GM18909 (cell line): ENCODE measurements around the gene DPP10.

Source experiments
- ATAC-seq: cut with Tn5 transposase; IDR thresholded peaks from one replicate; pipeline ENCODE4 v1.9.1; 2021; ENCODE audit warnings: mild to moderate bottlenecking; ENCODE audit not compliant: unreplicated experiment, poor library complexity

DPP10 gene

DNA sequence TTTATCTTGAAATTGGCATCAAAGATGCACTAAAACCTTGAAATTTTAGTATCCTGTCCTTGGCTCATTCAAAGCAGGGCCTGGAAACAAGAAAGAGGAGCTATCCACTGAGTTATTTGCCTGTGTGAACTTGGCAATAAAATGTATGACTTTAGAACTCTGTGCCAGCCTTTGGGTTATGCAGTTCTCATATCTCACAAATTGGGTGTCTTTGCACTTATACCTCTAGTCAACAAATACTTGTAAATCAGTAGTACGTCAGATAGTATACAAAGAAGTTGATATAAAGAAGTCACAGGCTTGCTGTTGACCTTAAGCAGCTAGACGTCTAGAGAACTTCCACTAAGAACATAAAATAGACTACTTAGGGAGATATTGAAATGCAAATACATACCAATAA, 1331.9 kb downstream of the DPP10 start:
- no peak for ATAC-seq

DNA sequence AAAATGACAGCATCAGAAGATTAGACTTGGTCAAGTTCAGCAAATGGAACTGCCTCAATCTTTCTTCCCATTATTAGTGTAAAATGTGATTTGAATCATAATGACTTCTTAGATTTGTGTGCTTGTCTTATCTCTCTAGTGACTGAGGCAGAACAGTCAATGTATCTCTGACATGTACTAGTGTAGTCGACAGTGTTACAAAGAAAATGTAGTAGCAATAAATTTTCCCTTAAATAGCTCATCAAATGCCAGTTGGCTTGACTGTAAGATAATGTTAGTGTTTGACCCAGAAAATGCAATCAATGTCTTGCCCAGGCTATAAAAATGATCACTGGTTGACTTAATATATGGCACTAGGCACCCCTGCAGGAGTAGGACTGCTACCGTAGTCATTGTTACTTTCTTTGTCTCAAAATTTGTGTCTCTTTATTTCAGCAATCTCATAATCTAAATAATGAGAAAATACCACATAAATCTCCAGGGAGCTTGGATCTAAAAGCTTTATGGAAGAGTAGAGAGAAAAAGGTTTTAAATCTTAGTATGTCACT, 1336.7 kb downstream of the DPP10 start:
- no peak for ATAC-seq

DNA sequence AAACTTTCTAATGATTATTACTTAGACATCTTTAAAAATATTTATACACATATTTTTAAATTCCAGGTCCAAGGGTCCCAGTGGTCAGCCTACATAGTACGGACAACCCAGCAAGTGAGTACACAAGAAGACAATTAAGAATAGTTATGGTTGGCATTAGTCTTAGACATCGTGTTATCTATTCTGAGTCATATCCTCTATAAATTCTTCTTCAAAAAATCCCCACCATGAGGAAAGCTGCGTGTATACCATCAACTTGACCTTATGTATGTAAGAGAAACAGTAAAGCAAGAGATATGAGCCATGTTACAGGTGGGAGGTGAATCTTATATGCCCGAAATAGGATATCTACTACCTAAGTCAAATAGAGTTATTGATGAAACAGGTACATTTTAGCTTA, 1339.8 kb downstream of the DPP10 start:
- no peak for ATAC-seq

DNA sequence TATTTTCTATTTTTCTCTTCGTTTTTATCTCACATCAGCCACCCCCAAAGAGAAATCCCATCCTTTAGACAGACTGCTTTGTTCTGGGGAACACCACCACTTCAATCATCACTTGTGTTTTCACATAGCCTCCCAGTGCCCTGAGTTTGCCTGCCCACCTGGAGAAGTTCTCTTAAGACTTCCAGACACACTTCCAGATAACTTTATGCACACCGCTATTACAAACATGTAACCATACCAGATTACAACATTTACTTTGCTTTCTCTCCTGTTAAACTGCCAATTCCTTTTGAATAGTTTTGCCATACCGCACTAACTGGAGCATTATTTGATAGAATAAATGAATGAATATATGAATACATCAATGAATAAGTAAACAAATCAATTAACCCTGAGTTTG, 1353.6 kb downstream of the DPP10 start:
- ATAC-seq, result no peak

DNA sequence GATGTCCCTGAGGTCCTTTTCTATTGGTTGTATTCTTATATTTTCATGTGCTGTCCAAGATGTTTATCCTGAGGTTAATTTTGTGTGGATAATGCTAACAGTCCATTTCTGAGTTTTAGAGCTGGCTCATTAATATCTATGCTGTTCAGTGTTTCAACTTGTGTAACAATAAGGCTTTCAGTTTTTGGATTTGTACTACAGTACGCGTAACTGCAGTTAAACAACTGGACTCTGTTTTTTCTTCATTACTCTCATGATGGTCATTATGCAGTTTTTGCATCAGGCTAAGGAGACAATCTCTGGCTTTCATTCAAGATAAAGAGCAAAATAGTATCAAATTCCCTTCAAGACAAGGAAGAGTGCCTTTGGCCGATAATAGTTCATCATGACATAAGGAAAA, 1364.8 kb downstream of the DPP10 start:
- no peak for ATAC-seq

DNA sequence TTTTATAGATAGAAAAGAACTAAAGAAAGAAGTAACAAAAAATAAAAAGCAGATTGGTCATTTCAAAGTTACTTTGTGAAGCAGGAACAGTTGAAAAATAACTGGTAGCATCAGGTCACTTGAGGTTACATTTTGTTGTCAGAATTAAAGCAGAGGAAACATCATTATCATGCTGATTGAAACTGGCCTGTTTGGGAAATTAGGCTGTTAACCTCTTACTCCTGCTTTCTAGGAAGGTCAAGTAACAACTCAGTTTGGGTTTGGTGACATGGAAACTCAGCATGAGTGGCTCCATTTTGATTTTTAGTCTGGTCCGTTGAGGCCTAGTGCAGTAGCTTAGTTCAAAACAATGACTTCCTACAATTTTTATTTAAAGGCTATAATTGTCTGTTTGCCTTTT, 1383.5 kb downstream of the DPP10 start:
- ATAC-seq, result no peak

DNA sequence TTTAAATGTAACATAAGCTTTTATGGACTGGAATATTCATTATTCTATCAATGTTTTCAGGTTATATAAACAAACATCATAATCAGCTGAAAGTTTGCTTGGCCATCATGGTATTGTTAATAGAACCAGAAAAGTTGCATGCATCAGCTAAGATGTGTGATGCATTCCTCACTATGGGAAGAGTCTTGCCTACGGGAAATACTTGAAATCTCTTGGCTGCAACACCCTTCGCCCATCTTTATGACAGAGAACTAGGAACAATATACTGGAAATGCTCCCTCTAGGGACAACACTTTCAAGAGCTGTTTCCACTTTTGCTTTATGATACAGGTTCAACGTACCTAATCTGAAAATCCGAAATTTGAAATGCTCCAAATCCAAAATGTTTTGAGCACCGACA, 1390.8 kb downstream of the DPP10 start:
- ATAC-seq, result no peak

DNA sequence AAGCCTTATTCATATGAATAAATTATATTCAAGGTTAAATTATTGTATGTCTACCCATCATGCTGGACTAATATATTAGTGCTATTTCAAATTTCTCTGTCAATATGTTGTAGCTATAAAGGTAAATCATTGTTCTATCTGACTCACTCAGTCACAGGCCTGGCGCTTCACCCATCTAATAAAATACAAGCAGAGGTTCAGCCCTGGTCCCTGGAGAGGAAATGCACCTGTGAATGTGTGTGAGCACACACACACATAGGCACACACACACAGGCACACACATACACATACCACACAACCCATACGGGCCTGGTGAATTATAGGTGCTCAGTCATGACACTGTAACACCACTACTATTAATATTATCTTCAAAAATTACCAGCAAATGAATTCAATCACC, 1396.1 kb downstream of the DPP10 start:
- ATAC-seq, result no peak

DNA sequence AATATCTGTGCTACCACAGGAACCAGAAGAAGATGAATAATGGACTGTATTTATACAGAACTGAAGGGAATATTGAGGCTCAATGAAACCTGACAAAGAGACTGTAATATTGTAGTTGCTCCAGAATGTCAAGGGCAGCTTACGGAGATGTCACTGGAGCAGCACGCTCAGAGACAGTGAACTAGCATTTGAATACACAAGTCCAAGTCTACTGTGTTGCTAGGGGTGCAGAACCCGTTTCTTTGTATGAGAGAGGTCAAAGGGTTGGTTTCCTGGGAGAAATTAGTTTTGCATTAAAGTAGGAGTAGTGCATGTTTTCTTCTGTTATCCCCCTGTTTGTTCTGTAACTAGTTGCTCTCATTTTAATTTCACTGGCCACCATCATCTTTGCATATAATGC, 1399.9 kb downstream of the DPP10 start:
- ATAC-seq, result no peak

DNA sequence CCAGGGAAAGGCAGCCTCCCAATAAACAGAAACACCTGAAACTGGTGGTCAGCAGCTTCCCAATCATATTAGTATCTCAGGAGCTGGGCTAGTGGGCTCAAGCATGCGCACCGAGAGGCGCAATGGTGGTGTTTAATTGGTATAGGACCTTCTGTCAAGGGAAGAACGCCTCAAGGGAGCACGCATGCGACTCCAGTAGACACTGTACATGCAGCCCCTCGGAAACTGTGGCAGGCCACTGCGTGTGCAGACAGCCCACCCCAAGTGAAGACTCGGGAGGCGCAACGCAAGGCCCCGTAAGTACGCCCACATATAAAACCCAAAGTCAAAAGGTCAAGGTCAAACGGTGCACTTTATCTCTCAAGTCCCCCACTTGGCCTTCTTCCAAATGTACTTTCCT, 1405.8 kb downstream of the DPP10 start:
- ATAC-seq, result no peak

DNA sequence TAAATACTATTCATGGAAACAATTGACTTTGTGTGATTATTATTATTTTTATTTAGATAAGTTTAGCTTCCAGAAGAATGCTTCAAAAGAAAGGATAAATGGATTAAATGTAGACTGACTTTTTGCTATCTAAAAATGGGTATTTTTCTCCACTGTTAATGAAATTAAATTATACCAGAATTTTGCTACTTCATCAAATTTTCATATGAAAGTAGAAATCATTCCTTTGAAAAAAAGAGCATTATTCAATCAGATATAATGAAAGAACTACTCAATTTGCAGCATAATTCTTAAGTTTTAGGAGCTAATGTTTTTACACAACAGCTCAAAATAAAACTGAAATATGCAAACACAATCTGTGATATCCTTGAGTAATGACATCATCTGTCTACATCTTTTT, 1424.6 kb downstream of the DPP10 start:
- no peak for ATAC-seq

DNA sequence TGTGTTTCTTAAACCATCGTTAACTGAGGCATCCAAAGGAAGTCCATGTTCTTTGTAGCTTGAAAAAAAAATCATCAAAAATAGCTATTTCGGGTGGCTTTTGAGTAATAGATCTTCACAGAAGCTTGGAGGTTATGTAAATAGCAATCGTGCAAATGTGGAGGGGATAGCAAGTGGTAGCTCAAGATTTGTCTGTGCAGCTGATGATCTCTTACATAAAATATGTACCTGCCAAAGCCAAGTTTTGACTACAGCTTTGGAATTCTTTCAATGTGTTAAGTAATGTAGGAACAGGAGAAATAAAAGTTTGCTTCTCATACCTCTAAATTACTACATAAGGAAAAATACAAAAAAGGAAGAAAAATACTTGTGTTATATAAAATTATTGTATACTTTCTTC, 1432.0 kb downstream of the DPP10 start:
- no peak for ATAC-seq

DNA sequence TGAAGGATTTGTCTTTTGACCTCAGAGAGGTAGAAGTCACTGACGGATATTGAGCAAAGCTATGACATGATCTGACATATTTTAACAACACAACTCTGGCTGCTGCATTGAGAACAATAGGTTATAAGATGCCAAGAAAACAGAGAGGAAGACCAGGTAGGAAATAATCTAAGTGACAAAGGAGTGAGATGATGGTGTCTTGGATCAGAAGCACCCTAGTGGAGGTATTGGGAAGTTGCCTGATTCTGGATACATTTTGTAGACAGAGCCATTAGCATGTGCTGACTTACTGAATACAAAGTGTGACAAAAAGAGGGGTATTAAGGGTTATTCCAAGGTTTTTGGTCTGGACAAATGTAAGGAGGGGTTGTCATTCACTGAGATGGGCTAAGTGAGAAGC, 1438.1 kb downstream of the DPP10 start:
- ATAC-seq, result no peak

DNA sequence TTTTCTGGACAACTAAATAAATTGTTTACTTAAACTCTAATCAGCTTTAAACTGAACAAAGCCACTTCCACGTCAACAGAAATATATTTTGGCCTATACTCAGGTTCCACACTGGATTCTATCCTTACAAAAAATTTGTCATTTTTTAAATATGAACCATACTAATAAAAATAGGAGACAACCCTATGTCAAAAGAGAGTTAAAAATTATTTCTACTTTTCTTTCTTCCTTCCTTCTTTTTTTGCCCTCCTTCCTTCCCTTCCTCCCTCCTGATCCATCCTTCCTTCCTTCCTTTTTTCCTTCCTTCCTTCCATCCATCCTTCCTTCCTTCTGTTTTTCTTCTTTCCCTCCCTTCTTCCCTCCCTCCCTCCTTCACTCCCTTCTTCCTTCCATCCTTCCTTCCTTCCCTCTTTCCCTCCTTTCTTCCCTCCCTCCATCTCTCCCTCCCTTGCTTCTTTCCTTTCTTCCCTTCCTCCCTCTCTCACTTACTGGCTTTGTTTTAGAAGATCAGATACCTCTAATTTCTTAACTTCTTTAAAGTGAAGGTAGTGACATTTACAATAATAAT, 1444.9 kb downstream of the DPP10 start:
- no peak for ATAC-seq
